OCI-LY3 (cell line): ENCODE measurements around the gene PLA2G4A.

Experiments used
- EZH2phosphoT487 ChIP-seq: fragments of 200-600 bp; shearing (Covaris generic); IDR thresholded peaks from 2 replicates; pipeline ENCODE4 v1.6.1; 2018; ENCODE audit warnings: antibody characterized with exemption, mixed run types, low read depth
- TF ChIP-seq, protein P1 (sequence below): fragments of 200-600, 300-600 bp; sonication (generic); IDR thresholded peaks from 2 replicates; pipeline ENCODE4 v1.5.1; 2014; ENCODE audit warnings: antibody characterized with exemption, low read length, low read depth

- TF ChIP-seq, protein P1, sequence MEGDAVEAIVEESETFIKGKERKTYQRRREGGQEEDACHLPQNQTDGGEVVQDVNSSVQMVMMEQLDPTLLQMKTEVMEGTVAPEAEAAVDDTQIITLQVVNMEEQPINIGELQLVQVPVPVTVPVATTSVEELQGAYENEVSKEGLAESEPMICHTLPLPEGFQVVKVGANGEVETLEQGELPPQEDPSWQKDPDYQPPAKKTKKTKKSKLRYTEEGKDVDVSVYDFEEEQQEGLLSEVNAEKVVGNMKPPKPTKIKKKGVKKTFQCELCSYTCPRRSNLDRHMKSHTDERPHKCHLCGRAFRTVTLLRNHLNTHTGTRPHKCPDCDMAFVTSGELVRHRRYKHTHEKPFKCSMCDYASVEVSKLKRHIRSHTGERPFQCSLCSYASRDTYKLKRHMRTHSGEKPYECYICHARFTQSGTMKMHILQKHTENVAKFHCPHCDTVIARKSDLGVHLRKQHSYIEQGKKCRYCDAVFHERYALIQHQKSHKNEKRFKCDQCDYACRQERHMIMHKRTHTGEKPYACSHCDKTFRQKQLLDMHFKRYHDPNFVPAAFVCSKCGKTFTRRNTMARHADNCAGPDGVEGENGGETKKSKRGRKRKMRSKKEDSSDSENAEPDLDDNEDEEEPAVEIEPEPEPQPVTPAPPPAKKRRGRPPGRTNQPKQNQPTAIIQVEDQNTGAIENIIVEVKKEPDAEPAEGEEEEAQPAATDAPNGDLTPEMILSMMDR = no peak
- TF ChIP-seq EZH2phosphoT487 = no peak
Measured at GRCh38 chr1:186887203-186887602, 58.5 kb downstream of the PLA2G4A start.
